Measurements from ENCODE around the gene ERI3. TPM values are rescaled to one million over a fixed set of nuclear protein-coding genes. Genes with fewer than 3 reads are reported as not detected.

Gene ERI3
- total RNA-seq, 1 donor, result 50.0 TPM

GRCh38 chr1:44338136-44338535 lies 16.9 kb downstream of the ERI3 start:
- TF ChIP-seq, protein P1, sequence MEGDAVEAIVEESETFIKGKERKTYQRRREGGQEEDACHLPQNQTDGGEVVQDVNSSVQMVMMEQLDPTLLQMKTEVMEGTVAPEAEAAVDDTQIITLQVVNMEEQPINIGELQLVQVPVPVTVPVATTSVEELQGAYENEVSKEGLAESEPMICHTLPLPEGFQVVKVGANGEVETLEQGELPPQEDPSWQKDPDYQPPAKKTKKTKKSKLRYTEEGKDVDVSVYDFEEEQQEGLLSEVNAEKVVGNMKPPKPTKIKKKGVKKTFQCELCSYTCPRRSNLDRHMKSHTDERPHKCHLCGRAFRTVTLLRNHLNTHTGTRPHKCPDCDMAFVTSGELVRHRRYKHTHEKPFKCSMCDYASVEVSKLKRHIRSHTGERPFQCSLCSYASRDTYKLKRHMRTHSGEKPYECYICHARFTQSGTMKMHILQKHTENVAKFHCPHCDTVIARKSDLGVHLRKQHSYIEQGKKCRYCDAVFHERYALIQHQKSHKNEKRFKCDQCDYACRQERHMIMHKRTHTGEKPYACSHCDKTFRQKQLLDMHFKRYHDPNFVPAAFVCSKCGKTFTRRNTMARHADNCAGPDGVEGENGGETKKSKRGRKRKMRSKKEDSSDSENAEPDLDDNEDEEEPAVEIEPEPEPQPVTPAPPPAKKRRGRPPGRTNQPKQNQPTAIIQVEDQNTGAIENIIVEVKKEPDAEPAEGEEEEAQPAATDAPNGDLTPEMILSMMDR (IDR thresholded peaks at IDR 0.05; ENCODE audit: insufficient read depth, low read length), result no peak
- no peak for DNase-seq (ENCODE audit: low read depth)
- no peak overlapping the region for H3K4me3 ChIP-seq (ENCODE audit: low read depth, low read length)

- DNase-seq (ENCODE audit: low read depth), result no peak
- no peak overlapping the region for H3K4me3 ChIP-seq (ENCODE audit: low read depth, low read length)
- TF ChIP-seq, protein P1 (IDR thresholded peaks at IDR 0.05; ENCODE audit: insufficient read depth, low read length), result no peak
Observed at GRCh38 chr1:44336668-44337067, 18.4 kb downstream of the ERI3 start.

DNA sequence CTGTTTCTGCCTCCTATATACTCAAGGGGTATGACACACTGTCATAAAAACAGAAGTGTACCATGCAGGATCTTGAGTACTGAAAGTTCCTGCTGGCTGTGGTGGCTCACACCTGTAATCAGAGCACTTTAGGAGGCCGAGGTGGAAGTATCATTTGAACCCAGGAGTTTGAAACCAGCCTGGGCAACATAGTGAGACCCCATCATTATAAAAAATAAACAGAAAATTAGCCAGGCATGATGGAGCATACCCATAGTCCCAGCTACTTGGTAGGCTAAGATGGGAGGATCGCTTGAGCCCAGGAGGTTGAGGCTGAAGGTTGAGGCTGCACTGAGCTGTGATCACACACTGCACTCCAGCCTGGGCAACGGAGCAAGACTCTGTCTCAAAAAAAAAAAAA lies 20.1 kb downstream of the ERI3 start:
- no peak for DNase-seq (ENCODE audit: low read depth)
- TF ChIP-seq, protein P1 (IDR thresholded peaks at IDR 0.05; ENCODE audit: insufficient read depth, low read length), result no peak
- H3K4me3 ChIP-seq (ENCODE audit: low read depth, low read length), result no peak overlapping the region

- no peak for DNase-seq (ENCODE audit: low read depth)
- TF ChIP-seq, protein P1 (IDR thresholded peaks at IDR 0.05; ENCODE audit: insufficient read depth, low read length), result no peak
- H3K4me3 ChIP-seq (ENCODE audit: low read depth, low read length), result no peak overlapping the region
Observed at GRCh38 chr1:44333376-44333775, 21.7 kb downstream of the ERI3 start.

DNA sequence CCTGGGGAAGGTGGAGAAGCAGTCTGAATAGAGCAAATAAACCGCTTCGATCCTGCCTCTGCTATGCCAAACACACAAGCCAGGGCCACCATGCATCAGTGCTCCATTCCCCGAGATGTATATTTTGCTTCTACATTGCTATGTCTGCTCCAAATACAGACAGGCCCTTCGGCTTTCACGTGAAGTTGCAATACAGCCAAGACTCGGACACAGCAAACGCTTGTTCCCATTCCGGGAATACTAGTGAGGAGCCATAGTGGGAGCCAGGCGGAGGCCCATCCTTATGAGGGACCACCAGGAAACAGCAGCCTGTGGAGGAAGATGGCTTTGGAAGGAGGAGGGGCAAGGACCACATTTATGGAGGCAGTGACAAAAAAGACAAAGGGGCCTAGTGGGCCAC lies 22.6 kb downstream of the ERI3 start:
- H3K4me3 ChIP-seq (ENCODE audit: low read depth, low read length), result no peak overlapping the region
- TF ChIP-seq, protein P1 (IDR thresholded peaks at IDR 0.05; ENCODE audit: insufficient read depth, low read length), result no peak
- no peak for DNase-seq (ENCODE audit: low read depth)

DNA sequence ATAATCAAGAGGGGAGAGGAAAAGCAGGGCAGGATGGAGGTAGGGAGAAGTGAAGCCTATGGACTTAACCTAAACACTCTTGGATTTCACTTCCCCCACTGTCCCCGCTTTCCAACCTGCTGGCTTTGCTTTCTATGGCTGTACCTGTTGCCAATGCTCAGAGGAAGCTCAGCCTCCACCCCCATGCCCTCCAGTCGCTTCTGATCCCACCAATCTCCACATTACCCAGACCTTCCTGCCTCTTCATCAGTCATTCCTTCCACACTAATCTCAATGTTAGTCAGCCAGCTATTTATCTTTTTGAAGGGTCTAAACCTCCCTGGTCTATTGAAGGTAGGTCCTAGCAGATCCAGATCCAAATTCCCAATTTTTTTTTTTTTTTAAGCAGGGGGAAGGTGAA lies 24.1 kb downstream of the ERI3 start:
- no peak for DNase-seq (ENCODE audit: low read depth)
- no peak overlapping the region for H3K4me3 ChIP-seq (ENCODE audit: low read depth, low read length)
- TF ChIP-seq, protein P1 (IDR thresholded peaks at IDR 0.05; ENCODE audit: insufficient read depth, low read length), result no peak

DNA sequence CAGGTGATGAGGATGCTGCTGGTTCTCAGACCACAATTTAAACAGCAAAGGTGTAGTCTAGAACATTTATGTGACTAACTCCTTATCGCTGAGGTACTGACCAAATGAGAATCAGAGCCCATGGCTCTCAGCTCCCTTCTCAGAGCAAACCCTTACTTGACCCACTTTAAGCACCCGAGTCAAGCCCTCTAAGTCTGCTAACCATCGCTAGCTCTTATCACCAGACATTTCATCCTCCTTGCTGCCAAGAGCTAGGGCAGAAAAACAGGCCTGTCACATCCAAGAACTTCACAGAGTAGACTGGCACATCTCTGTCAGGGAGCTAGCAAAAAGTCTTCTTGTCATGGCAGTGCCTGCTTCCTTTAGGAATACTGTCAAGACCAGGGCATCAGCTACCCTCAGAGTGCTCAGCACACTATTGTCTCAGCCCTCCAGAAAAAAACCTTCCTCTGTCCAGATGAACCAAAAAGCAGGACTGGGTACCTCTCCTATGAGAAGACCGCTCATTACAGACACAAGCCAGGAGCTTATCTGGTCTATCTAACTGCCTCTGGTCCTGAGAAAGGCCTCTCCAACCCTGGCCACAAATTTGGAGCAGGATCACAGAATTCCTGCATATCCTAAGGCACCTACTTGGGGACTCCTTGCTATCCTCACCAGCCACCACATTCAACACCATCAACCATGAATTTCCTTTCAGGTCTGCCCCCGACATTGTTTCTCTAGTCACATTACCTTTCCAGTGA lies 26.2 kb downstream of the ERI3 start:
- no peak overlapping the region for H3K4me3 ChIP-seq (ENCODE audit: low read depth, low read length)
- TF ChIP-seq, protein P1 (IDR thresholded peaks at IDR 0.05; ENCODE audit: insufficient read depth, low read length), result no peak
- peak; percentile 13 for DNase-seq (ENCODE audit: low read depth)
